ENCODE data around the gene LRP1B. TPM values are rescaled to one million over a fixed set of nuclear protein-coding genes. Genes with fewer than 3 reads are reported as not detected.
A peak's percentile ranks its signal among the peaks of the same experiment; 100 is the strongest.

The LRP1B gene
- total and polyA plus RNA-seq, 2 donors (not counting 1 experiment from before 2014, with no cell fraction given), result under 0.01 to 0.01 TPM

DNA sequence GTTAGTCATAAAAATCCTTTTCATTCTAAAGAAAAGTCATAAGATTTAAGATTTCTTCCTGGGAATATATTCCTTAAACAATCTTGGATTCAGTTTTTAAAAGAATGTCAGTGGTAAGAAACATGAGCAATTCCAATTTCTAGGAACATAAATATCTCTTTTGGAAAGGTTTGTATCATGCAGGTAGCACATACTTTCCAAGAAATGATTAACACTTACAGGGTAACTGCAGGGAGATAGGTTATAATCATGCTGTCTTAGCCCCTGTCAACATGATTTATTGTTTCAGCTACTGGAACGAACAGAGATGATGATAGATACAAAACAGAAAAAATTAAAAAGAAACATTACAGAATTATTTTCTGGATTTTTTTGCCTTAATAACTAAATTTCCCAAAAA lies 1537.7 kb downstream of the LRP1B start:
- TF ChIP-seq EZH2 (IDR thresholded peaks at IDR 0.05; ENCODE audit: low read length, missing control alignments), result no peak
- TF ChIP-seq, protein P1, sequence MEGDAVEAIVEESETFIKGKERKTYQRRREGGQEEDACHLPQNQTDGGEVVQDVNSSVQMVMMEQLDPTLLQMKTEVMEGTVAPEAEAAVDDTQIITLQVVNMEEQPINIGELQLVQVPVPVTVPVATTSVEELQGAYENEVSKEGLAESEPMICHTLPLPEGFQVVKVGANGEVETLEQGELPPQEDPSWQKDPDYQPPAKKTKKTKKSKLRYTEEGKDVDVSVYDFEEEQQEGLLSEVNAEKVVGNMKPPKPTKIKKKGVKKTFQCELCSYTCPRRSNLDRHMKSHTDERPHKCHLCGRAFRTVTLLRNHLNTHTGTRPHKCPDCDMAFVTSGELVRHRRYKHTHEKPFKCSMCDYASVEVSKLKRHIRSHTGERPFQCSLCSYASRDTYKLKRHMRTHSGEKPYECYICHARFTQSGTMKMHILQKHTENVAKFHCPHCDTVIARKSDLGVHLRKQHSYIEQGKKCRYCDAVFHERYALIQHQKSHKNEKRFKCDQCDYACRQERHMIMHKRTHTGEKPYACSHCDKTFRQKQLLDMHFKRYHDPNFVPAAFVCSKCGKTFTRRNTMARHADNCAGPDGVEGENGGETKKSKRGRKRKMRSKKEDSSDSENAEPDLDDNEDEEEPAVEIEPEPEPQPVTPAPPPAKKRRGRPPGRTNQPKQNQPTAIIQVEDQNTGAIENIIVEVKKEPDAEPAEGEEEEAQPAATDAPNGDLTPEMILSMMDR (conservative IDR thresholded peaks at IDR 0.05 in 1 of 2, IDR thresholded peaks at IDR 0.05 in 1 of 2; ENCODE audit: low read depth in 1 of 2, low read length in 2 of 2), result no peak
- H3K9ac ChIP-seq (ENCODE audit: insufficient read depth, low read length), result no peak overlapping the region
- no peak overlapping the region for H3K27ac ChIP-seq (ENCODE audit: insufficient read depth, low read length)
- no peak overlapping the region for H3K4me3 ChIP-seq (replicated peaks in 1 of 4; ENCODE audit: control extremely low read depth in 1 of 4, insufficient read depth in 1 of 4, low read depth in 3 of 4, low read length in 4 of 4)
- peak in 1 of 2 donors; percentile 14 for DNase-seq (ENCODE audit: low read depth in 2 of 2)
- no peaks in the 10 kb centered on the region for H3K27me3 ChIP-seq (ENCODE audit: control insufficient read depth, insufficient read depth, low read length)
- H3K9me3 ChIP-seq (ENCODE audit: control insufficient read depth, insufficient read depth, low read depth, low read length), result no peaks in the 10 kb centered on the region
- H3K4me2 ChIP-seq (ENCODE audit: extremely low read depth, insufficient read depth, low read length), result no peak overlapping the region
- H3K4me1 ChIP-seq (ENCODE audit: control insufficient read depth, extremely low read depth, insufficient read depth, low read length), result no peaks in the 10 kb centered on the region
- no peak overlapping the region for H2AFZ ChIP-seq (ENCODE audit: low read length)
- no peaks in the 10 kb centered on the region for H3K36me3 ChIP-seq (ENCODE audit: control insufficient read depth, insufficient read depth, low read length)
- H3K79me2 ChIP-seq (ENCODE audit: control insufficient read depth, insufficient read depth, low read length), result no peaks in the 10 kb centered on the region
- no peaks in the 10 kb centered on the region for H4K20me1 ChIP-seq (ENCODE audit: control insufficient read depth, extremely low read depth, insufficient read depth, low read length)

DNA sequence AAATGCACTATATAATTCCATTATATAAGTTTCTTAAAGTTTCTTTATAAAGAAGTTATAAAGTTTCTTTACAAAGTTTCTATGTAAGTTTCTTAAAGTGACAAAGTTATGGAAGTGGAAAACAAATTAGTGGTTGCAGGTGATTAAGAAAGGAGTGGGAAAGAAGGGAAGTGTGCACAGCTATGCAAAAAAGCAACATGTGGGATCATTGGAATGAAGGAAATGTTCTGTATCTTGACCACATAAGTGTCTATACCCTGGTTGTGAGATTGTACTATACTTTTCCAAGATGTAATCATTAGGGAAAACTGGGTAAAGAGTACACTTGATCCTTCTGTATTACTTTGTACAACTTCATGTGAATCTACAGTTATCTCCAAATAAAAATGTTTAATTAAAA lies 1541.1 kb downstream of the LRP1B start:
- Histone ChIP-seq H3K4me2 (ENCODE audit: extremely low read depth, insufficient read depth, low read length) (no peak overlapping the region), H3K27me3 (ENCODE audit: control insufficient read depth, insufficient read depth, low read length) (no peaks in the 10 kb centered on the region), H3K79me2 (ENCODE audit: control insufficient read depth, insufficient read depth, low read length) (no peaks in the 10 kb centered on the region), H2AFZ (ENCODE audit: low read length) (no peak overlapping the region), H3K9ac (ENCODE audit: insufficient read depth, low read length) (no peak overlapping the region), H3K4me3 (replicated peaks in 1 of 4; ENCODE audit: control extremely low read depth in 1 of 4, insufficient read depth in 1 of 4, low read depth in 3 of 4, low read length in 4 of 4) (no peak overlapping the region), H3K4me1 (ENCODE audit: control insufficient read depth, extremely low read depth, insufficient read depth, low read length) (no peaks in the 10 kb centered on the region), H4K20me1 (ENCODE audit: control insufficient read depth, extremely low read depth, insufficient read depth, low read length) (no peaks in the 10 kb centered on the region), H3K9me3 (ENCODE audit: control insufficient read depth, insufficient read depth, low read depth, low read length) (no peaks in the 10 kb centered on the region), H3K36me3 (ENCODE audit: control insufficient read depth, insufficient read depth, low read length) (no peaks in the 10 kb centered on the region), H3K27ac (ENCODE audit: insufficient read depth, low read length) (no peak overlapping the region)
- DNase-seq (ENCODE audit: low read depth in 2 of 2), result peak; percentile 18 to 64
- TF ChIP-seq EZH2 (IDR thresholded peaks at IDR 0.05; ENCODE audit: low read length, missing control alignments), result no peak
- TF ChIP-seq, protein P1 (conservative IDR thresholded peaks at IDR 0.05 in 1 of 2, IDR thresholded peaks at IDR 0.05 in 1 of 2; ENCODE audit: low read depth in 1 of 2, low read length in 2 of 2), result no peak

DNA sequence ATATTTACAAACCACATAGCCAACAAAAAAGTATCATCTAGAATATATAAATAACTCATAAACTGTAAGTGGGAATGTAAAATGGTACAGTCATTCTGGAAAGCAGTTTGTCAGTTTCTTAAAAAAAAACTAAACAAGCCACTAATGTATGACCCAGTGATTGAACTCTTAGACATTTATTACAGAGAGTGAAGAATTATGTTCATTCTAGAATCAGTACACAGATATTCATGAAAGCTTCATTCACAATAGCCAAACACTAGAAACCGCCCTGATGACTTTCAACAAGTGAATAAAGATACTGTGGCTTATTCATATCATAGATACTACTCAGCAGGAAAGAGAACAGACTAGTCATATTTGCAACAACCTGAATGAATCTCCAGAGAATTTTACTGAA lies 1541.5 kb downstream of the LRP1B start:
- DNase-seq (ENCODE audit: low read depth in 2 of 2), result peak; percentile 10 to 35

More for the DNA sequence above, 1541.5 kb downstream of the LRP1B start:
- Histone ChIP-seq H2AFZ (ENCODE audit: low read length) (no peak overlapping the region), H3K27ac (ENCODE audit: insufficient read depth, low read length) (no peak overlapping the region), H3K9ac (ENCODE audit: insufficient read depth, low read length) (no peak overlapping the region), H4K20me1 (ENCODE audit: control insufficient read depth, extremely low read depth, insufficient read depth, low read length) (no peaks in the 10 kb centered on the region), H3K4me3 (replicated peaks in 1 of 4; ENCODE audit: control extremely low read depth in 1 of 4, insufficient read depth in 1 of 4, low read depth in 3 of 4, low read length in 4 of 4) (no peak overlapping the region), H3K4me1 (ENCODE audit: control insufficient read depth, extremely low read depth, insufficient read depth, low read length) (no peaks in the 10 kb centered on the region), H3K4me2 (ENCODE audit: extremely low read depth, insufficient read depth, low read length) (no peak overlapping the region), H3K27me3 (ENCODE audit: control insufficient read depth, insufficient read depth, low read length) (no peaks in the 10 kb centered on the region), H3K79me2 (ENCODE audit: control insufficient read depth, insufficient read depth, low read length) (no peaks in the 10 kb centered on the region), H3K36me3 (ENCODE audit: control insufficient read depth, insufficient read depth, low read length) (no peaks in the 10 kb centered on the region), H3K9me3 (ENCODE audit: control insufficient read depth, insufficient read depth, low read depth, low read length) (no peaks in the 10 kb centered on the region)
- TF ChIP-seq EZH2 (IDR thresholded peaks at IDR 0.05; ENCODE audit: low read length, missing control alignments), result no peak
- TF ChIP-seq, protein P1 (conservative IDR thresholded peaks at IDR 0.05 in 1 of 2, IDR thresholded peaks at IDR 0.05 in 1 of 2; ENCODE audit: low read depth in 1 of 2, low read length in 2 of 2), result no peak

Measured in fibroblast of lung (primary cell).